Upper lobe of left lung (tissue), 6 donors: ENCODE measurements around the gene SPN. TPM values are rescaled to one million over a fixed set of nuclear protein-coding genes. Genes with fewer than 3 reads are reported as not detected.
"Not testable (repeated sequence)": the region's sequence is repeated elsewhere in the genome, so short reads cannot be mapped to it uniquely, and the experiment has no call there.

Source experiments
- ATAC-seq, 2 donors: fragments of 200-7000 bp; cut with Tn5 transposase; one replicate each; pipeline ENCODE4 v1.9.1; 2022; ENCODE audit warnings: mild to moderate bottlenecking in 2 of 2, moderate library complexity in 2 of 2; ENCODE audit not compliant: low FRiP score in 2 of 2
- DNase-seq, 2 donors: peaks; one replicate each; pipeline ENCODE4 v3.0.0-alpha.2; 2019 to 2020
- H3K27ac ChIP-seq, 4 donors: fragments of 200-600 bp; sonication (generic); one replicate each; pipeline ENCODE4 v1.5.1; 2016 to 2019
- H3K27me3 ChIP-seq, 4 donors: fragments of 200-600 bp; sonication (generic); one replicate each; pipeline ENCODE4 v1.5.1; 2017 to 2019
- H3K36me3 ChIP-seq, 4 donors: fragments of 200-600 bp; sonication (generic); one replicate each; pipeline ENCODE4 v1.5.1; 2016 to 2019
- H3K4me1 ChIP-seq, 4 donors: fragments of 200-600 bp; sonication (generic); one replicate each; pipeline ENCODE4 v1.5.1; 2018 to 2019
- H3K4me3 ChIP-seq, 4 donors: fragments of 200-600 bp; sonication (generic); one replicate each; pipeline ENCODE4 v1.5.1; 2017 to 2019; ENCODE audit warnings: mild to moderate bottlenecking in 2 of 4, moderate library complexity in 1 of 4
- H3K9me3 ChIP-seq, 4 donors: fragments of 200-600 bp; sonication (generic); one replicate each; pipeline ENCODE4 v1.5.1; 2018 to 2019
- EP300 ChIP-seq, 4 donors: sonication (generic); formaldehyde crosslinking; IDR thresholded peaks; one replicate each; pipeline ENCODE4 v1.5.1; 2017; ENCODE audit warnings: antibody characterized with exemption in 4 of 4, control low read depth in 2 of 4
- POLR2A ChIP-seq, 4 donors: fragments of 450-650 bp; IDR thresholded peaks; one replicate each; pipeline ENCODE4 v1.5.1; 2016 to 2017; ENCODE audit warnings: antibody characterized with exemption in 4 of 4, mild to moderate bottlenecking in 2 of 4
- POLR2AphosphoS5 ChIP-seq, 2 donors: sonication (generic); formaldehyde crosslinking; IDR thresholded peaks; one replicate each; pipeline ENCODE4 v1.5.1; 2017; ENCODE audit warnings: antibody characterized with exemption in 2 of 2
- WGBS, 2 donors: methylation state at CpG; one replicate each; pipeline ENCODE4 v1.1.5; 2017 to 2018; 5-methylcytosine and 5-hydroxymethylcytosine counted together
- total RNA-seq, 6 donors: library from RNA; depleted of rRNA in 4 of 6; stranded (reverse); fragments of >200 nt in 4 of 6; gene quantifications; one replicate each; pipeline versions ENCODE4 v1.1.0 to v1.2.1, GENCODE V29; 2016 to 2021
- TF ChIP-seq, protein P1 (sequence below), 6 experiments: fragments of 450-650 bp in 4 of 6; fragments of 200-600 bp in 2 of 6; sonication (generic) in 2 of 6; IDR thresholded peaks; one replicate each; pipeline ENCODE4 v1.5.1; 2016 to 2019; ENCODE audit warnings: antibody characterized with exemption in 6 of 6
- donor health status: DM: no; HTN: no; CAD: no; lungs with moderate emphysema.
- donor health status: DM: no; HTN: yes; CAD: no; lungs with severe emphysema.

SPN gene
- total RNA-seq, 6 donors from 2014 or later, result 16.8 to 112 (median 39.7) TPM

DNA sequence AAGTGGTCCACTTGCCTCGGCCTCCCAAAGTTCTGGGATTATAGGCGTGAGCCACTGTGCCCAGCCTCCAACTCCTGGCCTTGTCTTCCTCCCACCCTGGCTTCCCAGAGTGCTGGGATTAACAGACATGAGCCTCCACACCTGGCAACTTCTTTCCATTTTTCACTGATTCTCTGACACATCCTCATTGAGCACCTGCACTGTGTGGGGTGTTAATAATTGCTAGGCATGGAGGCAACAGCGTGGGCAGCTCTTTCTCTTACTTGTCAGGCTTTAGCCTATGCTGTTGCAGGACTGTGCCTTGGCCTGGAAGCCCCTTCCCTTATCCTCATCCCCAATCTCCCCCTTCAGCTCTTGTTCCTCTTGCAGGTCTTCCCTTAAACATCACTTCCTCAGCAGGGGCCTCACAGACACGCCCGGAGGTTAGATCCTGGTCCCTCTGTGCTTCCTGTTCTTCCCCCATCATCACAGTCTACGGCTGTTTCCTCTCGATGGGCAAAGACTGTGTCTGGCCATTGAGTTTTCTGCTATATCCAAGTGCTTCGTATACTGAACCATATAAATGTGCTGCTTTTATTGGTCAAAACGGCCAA is 23.8 kb downstream of the SPN start:
- Histone ChIP-seq H3K4me3 (no peak overlapping the region), H3K27me3 (no peaks in the 10 kb centered on the region), H3K9me3 (no peaks in the 10 kb centered on the region), H3K27ac (no peak overlapping the region), H3K36me3 (no peaks in the 10 kb centered on the region), H3K4me1 (no peaks in the 10 kb centered on the region)
- no peak for TF ChIP-seq POLR2AphosphoS5 (IDR thresholded peaks at IDR 0.05)
- TF ChIP-seq EP300 (IDR thresholded peaks at IDR 0.05), result no peak
- TF ChIP-seq POLR2A (IDR thresholded peaks at IDR 0.05), result no peak
- TF ChIP-seq, protein P1, sequence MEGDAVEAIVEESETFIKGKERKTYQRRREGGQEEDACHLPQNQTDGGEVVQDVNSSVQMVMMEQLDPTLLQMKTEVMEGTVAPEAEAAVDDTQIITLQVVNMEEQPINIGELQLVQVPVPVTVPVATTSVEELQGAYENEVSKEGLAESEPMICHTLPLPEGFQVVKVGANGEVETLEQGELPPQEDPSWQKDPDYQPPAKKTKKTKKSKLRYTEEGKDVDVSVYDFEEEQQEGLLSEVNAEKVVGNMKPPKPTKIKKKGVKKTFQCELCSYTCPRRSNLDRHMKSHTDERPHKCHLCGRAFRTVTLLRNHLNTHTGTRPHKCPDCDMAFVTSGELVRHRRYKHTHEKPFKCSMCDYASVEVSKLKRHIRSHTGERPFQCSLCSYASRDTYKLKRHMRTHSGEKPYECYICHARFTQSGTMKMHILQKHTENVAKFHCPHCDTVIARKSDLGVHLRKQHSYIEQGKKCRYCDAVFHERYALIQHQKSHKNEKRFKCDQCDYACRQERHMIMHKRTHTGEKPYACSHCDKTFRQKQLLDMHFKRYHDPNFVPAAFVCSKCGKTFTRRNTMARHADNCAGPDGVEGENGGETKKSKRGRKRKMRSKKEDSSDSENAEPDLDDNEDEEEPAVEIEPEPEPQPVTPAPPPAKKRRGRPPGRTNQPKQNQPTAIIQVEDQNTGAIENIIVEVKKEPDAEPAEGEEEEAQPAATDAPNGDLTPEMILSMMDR (IDR thresholded peaks at IDR 0.05), result no peak
- WGBS, 2 donors, result 71 to 73% methylated on average over 9 of the region's 9 CpGs
- no peak for DNase-seq
- no peak for ATAC-seq

DNA sequence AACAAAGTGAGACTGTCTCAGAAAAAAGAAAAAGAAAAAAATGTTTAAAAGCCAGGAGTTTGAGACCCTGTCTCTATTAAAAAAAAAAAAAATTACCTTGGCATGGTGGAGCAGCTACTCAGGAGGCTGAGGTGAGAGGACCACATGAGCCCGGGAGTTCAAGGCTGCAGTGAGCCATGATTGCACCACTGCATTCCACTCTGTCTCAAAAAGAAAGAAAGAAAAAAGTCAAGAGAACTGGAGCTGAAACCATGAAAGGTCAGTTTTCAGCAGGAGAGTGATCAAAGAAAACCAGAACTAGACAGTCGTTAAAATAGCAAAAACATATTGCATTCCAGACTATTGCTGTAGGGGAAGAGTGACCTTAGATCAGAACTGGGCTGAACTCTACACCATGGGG is 24.7 kb downstream of the SPN start:
- no peak overlapping the region for H3K4me3 ChIP-seq
- no peaks in the 10 kb centered on the region for H3K27me3 ChIP-seq
- DNase-seq (no peak), ATAC-seq (no peak)
- H3K9me3 ChIP-seq, result no peaks in the 10 kb centered on the region
- WGBS, 2 donors, result 56 to 65% methylated on average over 2 of the region's 2 CpGs
- H3K27ac ChIP-seq, result no peak overlapping the region
- TF ChIP-seq EP300 (IDR thresholded peaks at IDR 0.05), result no peak
- no peak for TF ChIP-seq POLR2AphosphoS5 (IDR thresholded peaks at IDR 0.05)
- TF ChIP-seq POLR2A (IDR thresholded peaks at IDR 0.05), result no peak
- TF ChIP-seq, protein P1 (IDR thresholded peaks at IDR 0.05), result no peak
- no peaks in the 10 kb centered on the region for H3K4me1 ChIP-seq
- no peaks in the 10 kb centered on the region for H3K36me3 ChIP-seq

DNA sequence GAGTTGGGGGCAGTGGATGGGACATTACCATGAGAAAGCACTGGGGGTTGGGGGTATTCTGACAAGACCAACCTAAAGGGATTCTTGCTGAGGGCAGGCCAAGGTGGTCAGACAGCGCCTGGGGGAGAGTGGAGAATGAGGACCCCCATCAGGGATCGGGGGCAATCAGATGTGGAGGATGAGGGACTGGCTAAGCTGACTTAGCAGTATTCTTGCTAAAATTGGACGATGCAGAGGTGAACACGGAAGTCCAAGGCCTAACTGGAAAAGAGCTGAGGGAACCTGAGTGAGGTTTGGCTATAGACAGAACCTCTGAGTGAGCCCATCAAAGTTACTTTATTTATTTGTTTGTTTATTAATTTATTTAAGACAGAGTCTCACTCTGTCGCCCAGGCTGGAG is 25.1 kb downstream of the SPN start:
- H3K4me3 ChIP-seq, result no peak overlapping the region
- DNase-seq (no peak), ATAC-seq (no peak)
- no peaks in the 10 kb centered on the region for H3K9me3 ChIP-seq
- H3K36me3 ChIP-seq, result no peaks in the 10 kb centered on the region
- 90 to 94% methylated on average over 5 of the region's 5 CpGs for WGBS, 2 donors
- H3K27me3 ChIP-seq, result no peaks in the 10 kb centered on the region
- no peak overlapping the region for H3K27ac ChIP-seq
- TF ChIP-seq POLR2A (IDR thresholded peaks at IDR 0.05) (no peak), EP300 (IDR thresholded peaks at IDR 0.05) (no peak), POLR2AphosphoS5 (IDR thresholded peaks at IDR 0.05) (no peak)
- TF ChIP-seq, protein P1 (IDR thresholded peaks at IDR 0.05), result no peak
- H3K4me1 ChIP-seq, result no peaks in the 10 kb centered on the region

DNA sequence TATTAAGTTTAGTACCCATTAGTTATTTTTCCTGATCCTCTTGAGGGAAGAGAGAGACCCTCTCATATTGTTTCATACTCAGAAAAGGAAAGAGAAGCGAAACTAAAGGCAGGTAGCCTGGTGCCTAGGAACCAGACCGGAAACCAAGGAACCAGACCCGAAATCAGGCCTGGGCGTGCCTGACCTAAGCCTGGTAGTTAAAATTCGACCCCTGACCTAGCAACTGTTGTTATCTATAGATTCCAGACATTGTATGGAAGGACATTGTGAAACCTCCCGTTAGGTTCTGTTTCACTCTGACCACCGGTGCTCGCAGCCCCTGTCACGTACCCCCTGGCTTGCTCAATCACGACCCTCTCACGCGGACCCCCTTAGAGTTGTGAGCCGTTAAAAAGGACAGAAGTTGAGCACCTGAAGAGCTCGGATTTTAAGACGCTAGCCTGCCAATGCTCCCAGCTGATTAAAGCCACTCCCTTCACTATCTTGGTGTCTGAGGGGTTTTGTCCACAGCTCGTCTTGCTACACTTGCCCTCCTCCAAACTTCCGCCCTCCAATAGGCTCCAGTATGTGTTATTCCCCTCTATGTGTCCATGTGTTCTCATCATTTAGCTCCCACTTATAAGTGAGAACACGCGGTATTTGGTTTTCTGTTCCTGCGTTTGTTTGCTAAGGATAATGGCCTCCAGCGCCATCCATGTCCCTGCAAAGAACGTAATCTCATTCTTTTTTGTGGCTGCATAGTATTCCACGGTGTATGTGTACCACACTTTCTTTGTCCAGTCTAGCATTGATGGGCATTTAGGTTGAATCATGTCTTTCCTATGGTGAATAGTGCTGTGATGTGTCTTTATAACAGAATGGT is 26.7 kb downstream of the SPN start:
- H3K4me3 ChIP-seq, H3K27me3 ChIP-seq, H3K9me3 ChIP-seq, ATAC-seq, H3K4me1 ChIP-seq, H3K27ac ChIP-seq, DNase-seq, H3K36me3 ChIP-seq: not testable (repeated sequence)
- WGBS, 2 donors, result 82 to 88% methylated on average over 23 of the region's 23 CpGs

DNA sequence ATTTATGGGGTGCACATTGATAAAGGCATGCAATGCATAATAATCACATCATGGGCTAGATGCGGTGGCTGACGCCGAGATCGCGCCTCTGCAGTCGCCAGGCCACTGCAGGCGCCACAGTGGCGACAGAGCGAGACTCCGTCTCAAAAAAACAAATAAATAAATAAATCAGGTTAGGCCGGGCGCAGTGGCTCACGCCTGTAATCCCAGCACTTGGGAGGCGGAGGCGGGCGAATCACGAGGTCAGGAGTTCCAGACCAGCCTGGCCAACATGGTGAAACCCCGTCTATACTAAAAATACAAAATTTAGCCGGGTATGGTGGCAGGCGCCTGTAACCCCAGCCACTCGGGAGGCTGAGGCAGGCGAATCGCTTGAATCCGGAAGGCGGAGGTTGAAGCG is 29.6 kb downstream of the SPN start:
- not testable (repeated sequence) for H3K36me3 ChIP-seq, H3K27ac ChIP-seq, H3K4me3 ChIP-seq, ATAC-seq, H3K27me3 ChIP-seq, H3K4me1 ChIP-seq, H3K9me3 ChIP-seq
- WGBS, 2 donors, result 97 to 98% methylated on average over 26 of the region's 26 CpGs
- peak in 1 of 2 donors; percentile 57 for DNase-seq
